H1 (cell line): ENCODE data around the gene SLC1A7. TPM values are rescaled to one million over a fixed set of nuclear protein-coding genes. Genes with fewer than 3 reads are reported as not detected.

Experiments used
- JUN ChIP-seq: IDR thresholded peaks from 2 replicates; pipeline ENCODE4 v1.6.1; 2011; ENCODE audit warnings: low read depth, mild to moderate bottlenecking, improper control_type of control experiment, low read length
- KDM5A ChIP-seq: fragments of 200-600 bp; IDR thresholded peaks from 2 replicates; pipeline ENCODE4 v1.7.1; 2012; ENCODE audit warnings: mild to moderate bottlenecking, low read length, inconsistent platforms, mixed read lengths
- NRF1 ChIP-seq: IDR thresholded peaks from 2 replicates; pipeline ENCODE4 v1.6.1; 2011; ENCODE audit warnings: mild to moderate bottlenecking, low read depth, low read length, improper control_type of control experiment
- POLR2AphosphoS5 ChIP-seq: IDR thresholded peaks from 2 replicates; pipeline ENCODE4 v1.6.1; 2011; ENCODE audit warnings: low read depth, low read length
- TAF1 ChIP-seq: IDR thresholded peaks from 2 replicates; pipeline ENCODE4 v1.6.1; 2011; ENCODE audit warnings: mild to moderate bottlenecking, low read depth, low read length
- TEAD4 ChIP-seq: IDR thresholded peaks from 2 replicates; pipeline ENCODE4 v1.6.1; 2012; ENCODE audit warnings: low read depth, low read length, inconsistent platforms, mixed read lengths
- polyA plus RNA-seq, 7 experiments: library from polyadenylated mRNA; depleted of rRNA in 3 of 7; stranded (reverse) in 5 of 7; unstranded in 2 of 7; fragments of >200 nt in 5 of 7; fragments of 200-250 nt in 2 of 7; gene quantifications; 1 replicate in 5 of 7; 2 replicates in 1 of 7; 4 replicates in 1 of 7; pipeline versions ENCODE4 v1.2.1 to v1.2.3, GENCODE V29; 2011 to 2013; ENCODE audit warnings: missing spikeins in 2 of 7, mixed read lengths in 2 of 7
- total RNA-seq: library from RNA; stranded (reverse); fragmentation: NEBNext Ultra II Directional; extraction: Animal tissue kit (Norgen Biotek cat#: 25700); gene quantifications from 2 replicates; pipeline ENCODE4 v1.2.1, GENCODE V29; 2021

Gene SLC1A7
- total and polyA plus RNA-seq, 2 of the 8 experiments (the other 6 are each of a cell fraction or from before 2014, with no cell fraction given): not detected

DNA sequence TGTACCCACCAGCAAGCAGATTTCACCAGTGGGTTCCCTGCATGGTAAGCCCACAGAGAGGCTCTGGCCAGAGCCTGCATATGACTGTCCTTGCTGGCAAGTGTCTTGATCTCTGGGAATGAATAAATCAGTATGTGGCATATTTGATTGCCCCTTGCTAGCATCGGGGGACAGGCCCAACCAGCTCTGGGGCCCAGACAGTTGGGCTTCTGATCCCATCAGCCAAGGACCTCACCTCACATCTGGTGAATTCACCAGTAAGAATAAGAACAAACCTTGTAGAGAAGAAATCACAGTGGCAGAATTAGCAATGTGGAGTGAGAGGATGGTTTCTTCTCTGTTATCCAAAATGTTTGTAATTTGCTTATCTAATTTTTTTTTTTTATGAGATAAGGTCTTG is 15.9 kb downstream of the SLC1A7 start (continued):
- TF ChIP-seq NRF1 (no peak), POLR2AphosphoS5 (no peak), TEAD4 (no peak), TAF1 (no peak), KDM5A (no peak), JUN (no peak)
